GM13976 (cell line): ENCODE data around the gene NAALADL2.

ENCODE experiments used
- DNase-seq: peaks from one replicate; pipeline ENCODE4 v3.0.0; 2012; ENCODE audit warnings: low spot score
- CTCF ChIP-seq: IDR thresholded peaks from 2 replicates; pipeline ENCODE4 v1.5.1; 2012; ENCODE audit warnings: borderline replicate concordance, mild to moderate bottlenecking; ENCODE audit not compliant: insufficient read depth; ENCODE audit errors: extremely low read depth, missing control alignments, control extremely low read depth
- in situ Hi-C: fragments of 300-500 bp; cut with MboI; formaldehyde crosslinking; loops from one replicate; pipeline ENCODE4 v1.12.0; 2022; ENCODE audit warnings: low sequenced_read_pairs, mixed read lengths, inconsistent platforms; ENCODE audit not compliant: unreplicated experiment

The NAALADL2 gene

DNA sequence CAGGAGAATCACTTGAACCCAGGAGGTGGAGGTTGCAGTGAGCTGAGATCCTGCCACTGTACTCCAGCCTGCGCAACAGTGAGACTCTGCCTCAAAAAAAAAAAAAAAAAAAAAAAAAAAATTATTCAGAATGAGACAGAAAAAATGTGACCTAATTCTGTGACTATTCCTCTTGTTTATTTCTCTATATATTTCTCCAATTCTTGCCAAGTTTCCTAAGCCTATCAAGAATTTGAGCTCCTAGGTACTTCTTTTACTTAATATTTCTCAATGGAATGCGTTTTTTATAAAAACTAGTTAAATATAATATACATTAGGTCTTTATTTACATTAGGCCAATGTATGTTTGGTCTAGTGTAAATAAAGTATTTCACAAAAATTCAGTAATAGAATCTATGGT lies 86.8 kb downstream of the NAALADL2 start:
- DNase-seq, result no peak
- in situ Hi-C loops, result no loop called here

GRCh38 chr3:174949523-174949922 lies 90.4 kb downstream of the NAALADL2 start:
- no peak for DNase-seq
- no peak for TF ChIP-seq CTCF
- in situ Hi-C loops, result no loop called here

More for the DNA sequence above, 86.8 kb downstream of the NAALADL2 start:
- TF ChIP-seq CTCF, result no peak

DNA sequence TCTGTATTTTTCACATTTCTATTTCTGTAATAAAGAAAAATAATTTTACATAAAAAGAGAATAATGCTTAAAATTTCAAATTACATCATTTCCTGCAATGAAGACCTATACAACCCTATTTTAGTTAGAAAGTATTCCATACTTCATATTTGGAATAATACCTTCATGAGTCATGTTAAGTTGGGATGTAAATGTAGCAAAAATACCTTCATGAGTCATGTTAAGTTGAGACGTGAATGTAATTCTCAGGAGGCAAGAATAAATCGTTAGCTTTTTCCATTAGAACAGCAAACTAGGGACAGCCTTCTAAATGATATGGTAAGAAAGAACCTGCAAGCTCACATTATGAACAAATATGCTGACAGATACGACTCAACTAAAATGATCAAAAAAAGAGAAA lies 91.9 kb downstream of the NAALADL2 start:
- TF ChIP-seq CTCF, result no peak
- DNase-seq, result no peak
- in situ Hi-C loops, result no loop called here

DNA sequence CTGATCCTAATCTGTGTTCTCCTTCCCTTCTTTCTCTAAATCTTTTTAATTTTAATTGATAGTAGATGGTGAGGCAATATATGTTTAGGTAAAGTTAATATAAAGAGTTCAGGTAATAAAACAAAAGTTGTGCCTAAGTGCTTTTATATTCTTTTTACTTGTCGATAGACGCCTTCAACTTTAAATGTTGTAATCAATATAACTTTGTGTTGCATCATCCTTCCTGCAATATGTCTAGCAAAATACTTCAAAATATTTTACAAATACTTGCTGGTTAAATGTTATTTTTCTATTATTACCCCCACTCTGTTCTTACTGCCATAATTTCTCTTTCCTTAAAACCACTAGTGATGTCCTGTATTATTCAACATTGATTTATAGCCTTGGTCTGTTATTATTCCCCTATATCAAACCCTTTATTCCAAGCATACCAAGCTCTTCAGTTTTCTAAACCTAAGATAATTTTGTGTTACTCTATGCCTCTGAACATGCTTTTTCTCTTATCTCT lies 92.4 kb downstream of the NAALADL2 start:
- DNase-seq, result no peak
- TF ChIP-seq CTCF, result no peak
- in situ Hi-C loops, result no loop called here

- TF ChIP-seq CTCF, result no peak
- in situ Hi-C loops, result no loop called here
- no peak for DNase-seq
Measured at GRCh38 chr3:174953068-174953467, 93.9 kb downstream of the NAALADL2 start.

- DNase-seq, result no peak
- TF ChIP-seq CTCF, result no peak
- in situ Hi-C loops, result no loop called here
Measured at GRCh38 chr3:174955513-174956016, 96.4 kb downstream of the NAALADL2 start.
